Endothelial cell of umbilical vein (primary cell): ENCODE measurements around the gene FIBCD1. TPM values are rescaled to one million over a fixed set of nuclear protein-coding genes. Genes with fewer than 3 reads are reported as not detected.

Source experiments
- BruUV-seq: library from RNA; stranded (reverse); fragments of 400-500 nt; replicated peaks from 2 replicates; lab custom pipeline; 2021; lab: Mats Ljungman, UMichigan
- CTCF ChIA-PET: fragments of 300-600, 350-600 bp; sonication (Branson Sonifier 250); formaldehyde crosslinking; loops from one replicate; lab custom pipeline; 2021; ENCODE audit warnings: antibody characterized with exemption, inconsistent platforms; lab: Charles Lee
- POLR2A ChIA-PET: fragments of 300-600, 350-600 bp; sonication (Branson Sonifier 250); formaldehyde crosslinking; loops from one replicate; lab custom pipeline; 2021; ENCODE audit warnings: antibody characterized with exemption, inconsistent platforms; lab: Charles Lee
- DNase-seq: peaks from one replicate; pipeline ENCODE4 v3.0.0-alpha.2; 2011; ENCODE audit warnings: low read depth, low spot score
- FAIRE-seq: peaks from 2 replicates; lab custom pipeline; 2011; peaks lifted over from hg19 to GRCh38; lab: Jason Lieb, UNC
- H2AFZ ChIP-seq: 2 replicates; pipeline ENCODE4 v1.6.0; 2012; ENCODE audit warnings: low read depth, low read length, control low read depth, inconsistent platforms
- H3K27ac ChIP-seq: 2 replicates; pipeline ENCODE4 v1.5.1; 2011; ENCODE audit warnings: low read depth, mild to moderate bottlenecking, control low read depth, low read length, moderate library complexity; ENCODE audit not compliant: insufficient read depth
- H3K27me3 ChIP-seq, 2 experiments: 2 replicates each; pipeline versions ENCODE4 v1.6.0 to v1.6.1; 2011; ENCODE audit warnings: low read length in 2 of 2, mixed read lengths in 1 of 2; ENCODE audit not compliant: control insufficient read depth in 2 of 2, insufficient read depth in 2 of 2
- H3K36me3 ChIP-seq, 2 experiments: 2 replicates in 1 of 2; 3 replicates in 1 of 2; pipeline ENCODE4 v1.5.1; 2011; ENCODE audit warnings: low read length in 2 of 2, mild to moderate bottlenecking in 1 of 2, moderate library complexity in 1 of 2; ENCODE audit not compliant: control insufficient read depth in 2 of 2, insufficient read depth in 2 of 2; ENCODE audit errors: extremely low read depth in 1 of 2
- H3K4me1 ChIP-seq: 3 replicates; pipeline ENCODE4 v1.5.1; 2011; ENCODE audit warnings: mild to moderate bottlenecking, low read length; ENCODE audit not compliant: control insufficient read depth, insufficient read depth; ENCODE audit errors: extremely low read depth
- H3K4me2 ChIP-seq: 2 replicates; pipeline ENCODE4 v1.6.1; 2011; ENCODE audit warnings: low read length, control low read depth, mixed read lengths; ENCODE audit not compliant: insufficient read depth
- H3K4me3 ChIP-seq, 3 experiments: fragments of 200-600 bp in 1 of 3; sonication (generic), shearing (Covaris generic) in 1 of 3; replicated peaks in 1 of 3; 2 replicates each; pipeline ENCODE4 v1.5.1; 2011 to 2016; ENCODE audit warnings: control low read depth in 3 of 3, low read length in 3 of 3, mild to moderate bottlenecking in 2 of 3, inconsistent platforms in 1 of 3, low read depth in 1 of 3, moderate library complexity in 1 of 3; ENCODE audit not compliant: insufficient read depth in 1 of 3
- H3K79me2 ChIP-seq: 2 replicates; pipeline ENCODE4 v1.6.0; 2012; ENCODE audit warnings: low read length, inconsistent platforms; ENCODE audit not compliant: control insufficient read depth, insufficient read depth
- H3K9ac ChIP-seq: replicated peaks from 2 replicates; pipeline ENCODE3; 2011; ENCODE audit warnings: low read length, control low read depth; ENCODE audit not compliant: insufficient read depth; ENCODE audit errors: extremely low read depth
- H3K9me1 ChIP-seq: replicated peaks from 3 replicates; pipeline ENCODE4 v1.6.0; 2011; ENCODE audit warnings: mild to moderate bottlenecking, low read length; ENCODE audit not compliant: control insufficient read depth, insufficient read depth; ENCODE audit errors: extremely low read depth
- H3K9me3 ChIP-seq: replicated peaks from 2 replicates; pipeline ENCODE4 v1.5.1; 2012; ENCODE audit warnings: low read length, inconsistent platforms; ENCODE audit not compliant: control insufficient read depth, insufficient read depth
- H4K20me1 ChIP-seq: replicated peaks from 2 replicates; pipeline ENCODE3; 2011; ENCODE audit warnings: mild to moderate bottlenecking, low read length; ENCODE audit not compliant: control insufficient read depth, insufficient read depth; ENCODE audit errors: extremely low read depth
- EZH2 ChIP-seq: IDR thresholded peaks from 2 replicates; pipeline ENCODE4 v1.6.1; 2012; ENCODE audit warnings: borderline replicate concordance, low read depth, mild to moderate bottlenecking, moderate library complexity, low read length, inconsistent platforms; ENCODE audit not compliant: severe bottlenecking
- FOS ChIP-seq: IDR thresholded peaks from 2 replicates; pipeline ENCODE4 v1.6.1; 2011; ENCODE audit warnings: mild to moderate bottlenecking, low read length, moderate library complexity, borderline replicate concordance; ENCODE audit not compliant: insufficient read depth
- GATA2 ChIP-seq: IDR thresholded peaks from 2 replicates; pipeline ENCODE4 v1.7.0; 2011; ENCODE audit warnings: low read depth, mild to moderate bottlenecking, moderate library complexity, mixed read lengths, low read length; ENCODE audit not compliant: insufficient read length, insufficient read depth
- JUN ChIP-seq: IDR thresholded peaks from 2 replicates; pipeline ENCODE4 v1.6.1; 2011; ENCODE audit warnings: borderline replicate concordance, low read depth; ENCODE audit not compliant: insufficient read length, insufficient read depth
- MYC ChIP-seq: IDR thresholded peaks from one replicate; pipeline ENCODE4 v1.6.1; 2011; ENCODE audit warnings: mild to moderate bottlenecking, low read depth, low read length
- POLR2A ChIP-seq: IDR thresholded peaks from 2 replicates; pipeline ENCODE4 v1.6.1; 2012; ENCODE audit warnings: low read depth, mild to moderate bottlenecking, control low read depth, low read length
- POLR2AphosphoS5 ChIP-seq: IDR thresholded peaks from 2 replicates; pipeline ENCODE4 v1.6.1; 2012; ENCODE audit warnings: low read depth, mild to moderate bottlenecking, control low read depth, low read length, moderate library complexity; ENCODE audit not compliant: insufficient read depth
- dilution Hi-C: fragments of 300-500 bp; cut with MboI; formaldehyde crosslinking; loops from one replicate; pipeline ENCODE4 v1.15.0; 2019; ENCODE audit warnings: low sequenced_read_pairs; ENCODE audit not compliant: extremely low pct_ligation_motif_present
- intact Hi-C: fragments of 100-400 bp; cut with micrococcal nuclease; formaldehyde crosslinking; loops from one replicate; pipeline ENCODE4 v1.10.0; 2022
- polyA plus RNA-seq, 4 experiments: library from polyadenylated mRNA; depleted of rRNA in 3 of 4; stranded (reverse) in 3 of 4; unstranded in 1 of 4; fragments of >200 nt; gene quantifications; 2 replicates each; pipeline versions ENCODE4 v1.2.1 to v1.2.3, GENCODE V29; 2011 to 2012; ENCODE audit warnings: missing spikeins in 1 of 4
- total RNA-seq: library from RNA; stranded (reverse); gene quantifications from 2 replicates; pipeline ENCODE4 v1.2.3, GENCODE V29; 2021
- TF ChIP-seq, protein P1 (sequence below), 2 donors: IDR thresholded peaks; 1 replicate in 1 of 2; 2 replicates in 1 of 2; pipeline ENCODE4 v1.5.1; 2011; ENCODE audit warnings: low read length in 2 of 2, mild to moderate bottlenecking in 2 of 2, moderate library complexity in 2 of 2, control low read depth in 1 of 2, inconsistent platforms in 1 of 2, low read depth in 1 of 2; ENCODE audit not compliant: insufficient read depth in 1 of 2; ENCODE audit errors: extremely low read depth in 1 of 2
- TF ChIP-seq, protein P2 (sequence below): IDR thresholded peaks from 2 replicates; pipeline ENCODE4 v1.6.1; 2011; ENCODE audit not compliant: insufficient read depth, insufficient read length

Gene FIBCD1
- total and polyA plus RNA-seq, 2 donors (not counting 3 experiments of a cell fraction or from before 2014, with no cell fraction given) = 0.14 TPM; not detected in 1

DNA sequence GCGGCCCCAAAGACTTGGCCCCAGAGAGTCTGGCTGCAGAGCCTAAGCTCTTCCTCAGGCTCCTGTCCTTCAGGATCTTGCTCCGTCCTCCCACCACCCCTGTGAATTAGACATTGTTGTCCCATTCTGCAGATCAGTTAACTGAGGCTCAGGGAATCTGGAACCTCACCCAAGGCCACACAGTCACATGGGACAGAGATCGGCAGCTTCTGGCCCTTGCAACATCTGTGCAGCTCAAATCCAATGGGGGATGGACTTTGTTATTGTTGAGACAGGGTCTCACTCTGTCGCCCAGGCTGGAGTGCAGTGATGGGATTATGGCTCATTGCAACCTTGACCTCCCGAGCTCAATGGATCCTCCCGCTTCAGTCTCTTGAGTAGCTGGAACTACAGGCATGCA, 46.0 kb upstream of the FIBCD1 start:
- no peak for TF ChIP-seq POLR2AphosphoS5
- TF ChIP-seq, protein P1, sequence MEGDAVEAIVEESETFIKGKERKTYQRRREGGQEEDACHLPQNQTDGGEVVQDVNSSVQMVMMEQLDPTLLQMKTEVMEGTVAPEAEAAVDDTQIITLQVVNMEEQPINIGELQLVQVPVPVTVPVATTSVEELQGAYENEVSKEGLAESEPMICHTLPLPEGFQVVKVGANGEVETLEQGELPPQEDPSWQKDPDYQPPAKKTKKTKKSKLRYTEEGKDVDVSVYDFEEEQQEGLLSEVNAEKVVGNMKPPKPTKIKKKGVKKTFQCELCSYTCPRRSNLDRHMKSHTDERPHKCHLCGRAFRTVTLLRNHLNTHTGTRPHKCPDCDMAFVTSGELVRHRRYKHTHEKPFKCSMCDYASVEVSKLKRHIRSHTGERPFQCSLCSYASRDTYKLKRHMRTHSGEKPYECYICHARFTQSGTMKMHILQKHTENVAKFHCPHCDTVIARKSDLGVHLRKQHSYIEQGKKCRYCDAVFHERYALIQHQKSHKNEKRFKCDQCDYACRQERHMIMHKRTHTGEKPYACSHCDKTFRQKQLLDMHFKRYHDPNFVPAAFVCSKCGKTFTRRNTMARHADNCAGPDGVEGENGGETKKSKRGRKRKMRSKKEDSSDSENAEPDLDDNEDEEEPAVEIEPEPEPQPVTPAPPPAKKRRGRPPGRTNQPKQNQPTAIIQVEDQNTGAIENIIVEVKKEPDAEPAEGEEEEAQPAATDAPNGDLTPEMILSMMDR (IDR thresholded peaks at IDR 0.05; ENCODE audit: extremely low read depth in 1 of 2, insufficient read depth in 1 of 2, low read depth in 1 of 2, low read length in 2 of 2) = no peak
- TF ChIP-seq POLR2A = no peak
- no peak for TF ChIP-seq GATA2
- TF ChIP-seq JUN = no peak
- no peak for TF ChIP-seq MYC

DNA sequence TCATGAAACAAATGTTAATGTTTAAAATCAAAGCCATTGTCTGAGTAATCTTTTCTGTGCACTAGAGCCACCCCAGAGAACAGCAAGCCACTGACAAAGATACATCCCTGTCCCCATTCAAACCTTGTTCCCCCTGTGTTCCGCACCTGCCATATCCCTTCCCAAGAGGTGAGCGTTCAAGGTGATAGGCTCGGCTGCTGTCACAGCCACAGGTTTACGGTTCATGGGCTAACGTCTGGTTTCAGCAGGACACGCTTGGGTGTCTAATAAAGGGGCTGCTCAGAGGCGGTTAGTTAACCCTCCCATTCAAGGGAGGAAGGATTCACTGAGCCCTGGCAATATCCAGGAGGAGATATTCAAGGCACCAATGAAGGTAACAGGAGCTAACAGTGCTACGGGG, 45.5 kb upstream of the FIBCD1 start:
- DNase-seq (no peak), FAIRE-seq (no peak)
- BruUV-seq = no TSS peak
- no peaks in the 10 kb centered on the region for H3K79me2 ChIP-seq
- H3K4me3 ChIP-seq = no peak overlapping the region
- POLR2A ChIA-PET = no interaction called here
- H3K9me1 ChIP-seq = no peaks in the 10 kb centered on the region
- no peaks in the 10 kb centered on the region for H3K9me3 ChIP-seq
- H3K27me3 ChIP-seq = peaks cover 4 to 7% of the 10 kb centered on the region in 2 experiments
- no peak overlapping the region for H3K4me2 ChIP-seq
- H3K4me1 ChIP-seq = no peaks in the 10 kb centered on the region
- no peak overlapping the region for H3K27ac ChIP-seq
- no peaks in the 10 kb centered on the region for H4K20me1 ChIP-seq
- dilution Hi-C loops = no loop called here
- CTCF ChIA-PET = interaction anchor here (0.7 to 2.2 kb wide), 8 partner anchors 11 to 228 kb away, joined by 3 to 13 read pairs (median 4); no protein-coding TSS in a partner anchor
- no peak overlapping the region for H3K9ac ChIP-seq
- H2AFZ ChIP-seq = no peak overlapping the region
- intact Hi-C loops = no loop called here
- H3K36me3 ChIP-seq = no peaks in the 10 kb centered on the region
- TF ChIP-seq JUN (no peak), EZH2 (no peak), GATA2 (no peak), FOS (no peak), MYC (no peak), POLR2A (no peak), POLR2AphosphoS5 (no peak)
- TF ChIP-seq, protein P2, sequence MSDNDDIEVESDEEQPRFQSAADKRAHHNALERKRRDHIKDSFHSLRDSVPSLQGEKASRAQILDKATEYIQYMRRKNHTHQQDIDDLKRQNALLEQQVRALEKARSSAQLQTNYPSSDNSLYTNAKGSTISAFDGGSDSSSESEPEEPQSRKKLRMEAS = no peak
- TF ChIP-seq, protein P1 (IDR thresholded peaks at IDR 0.05; ENCODE audit: extremely low read depth in 1 of 2, insufficient read depth in 1 of 2, low read depth in 1 of 2, low read length in 2 of 2) = no peak

More for the DNA sequence above, 46.0 kb upstream of the FIBCD1 start:
- FAIRE-seq = no peak
- H3K27me3 ChIP-seq = peaks cover 4 to 7% of the 10 kb centered on the region in 2 experiments
- dilution Hi-C loops (no loop called here), intact Hi-C loops (no loop called here)
- H3K27ac ChIP-seq = no peak overlapping the region
- H3K79me2 ChIP-seq = no peaks in the 10 kb centered on the region
- ChIA-PET CTCF (interaction anchor here (0.8 to 2.2 kb wide), 7 partner anchors 12 to 115 kb away, joined by 3 to 13 read pairs (median 4); no protein-coding TSS in a partner anchor), POLR2A (no interaction called here)
- H3K4me2 ChIP-seq = no peak overlapping the region
- no TSS peak for BruUV-seq
- no peak overlapping the region for H3K4me3 ChIP-seq
- H3K36me3 ChIP-seq = no peaks in the 10 kb centered on the region
- no peaks in the 10 kb centered on the region for H3K4me1 ChIP-seq
- no peaks in the 10 kb centered on the region for H4K20me1 ChIP-seq
- no peaks in the 10 kb centered on the region for H3K9me1 ChIP-seq
- no peaks in the 10 kb centered on the region for H3K9me3 ChIP-seq
- H2AFZ ChIP-seq = no peak overlapping the region
- no peak overlapping the region for H3K9ac ChIP-seq
- DNase-seq = no peak
